ENCODE results near the gene CAMSAP3. TPM values are rescaled to one million over a fixed set of nuclear protein-coding genes. Genes with fewer than 3 reads are reported as not detected.

CAMSAP3 gene
- total RNA-seq, 1 experiment from 2014 or later: 28.4 TPM

GRCh38 chr19:7644550-7644877, 48.9 kb downstream of the CAMSAP3 start:
- Histone ChIP-seq H4K20me1 (ENCODE audit: control insufficient read depth, insufficient read depth, insufficient read length) (no peaks in the 10 kb centered on the region), H3K27ac (ENCODE audit: insufficient read length, low read depth, low read length) (no peak overlapping the region), H3K4me1 (ENCODE audit: insufficient read depth, low read length) (no peaks in the 10 kb centered on the region), H3T11ph (ENCODE audit: low read length) (no peak overlapping the region), H3K4me2 (ENCODE audit: insufficient read depth, insufficient read length, low read length) (no peak overlapping the region), H3K23ac (ENCODE audit: insufficient read length, low read depth, low read length) (no peak overlapping the region), H3K79me1 (ENCODE audit: insufficient read depth, low read depth, low read length, poor library complexity, severe bottlenecking) (no peaks in the 10 kb centered on the region), H3K4ac (ENCODE audit: low read depth, low read length) (no peak overlapping the region), H2BK20ac (ENCODE audit: low read depth, low read length, poor library complexity, severe bottlenecking) (no peak overlapping the region), H3K27me3 (ENCODE audit: insufficient read depth, low read length) (no peaks in the 10 kb centered on the region), H3K14ac (ENCODE audit: insufficient read depth, low read length) (no peak overlapping the region), H4K8ac (replicated peaks; ENCODE audit: insufficient read length, low read depth, low read length) (no peak overlapping the region), H3K79me2 (ENCODE audit: insufficient read depth, low read length) (no peaks in the 10 kb centered on the region), H2AK5ac (ENCODE audit: insufficient read length, low read length) (no peak overlapping the region), H3K9me3 (ENCODE audit: control insufficient read depth, low read depth, low read length) (no peaks in the 10 kb centered on the region), H3K9ac (ENCODE audit: extremely low read depth, insufficient read length, low read length) (no peak overlapping the region), H2BK120ac (ENCODE audit: low read depth, low read length, poor library complexity, severe bottlenecking) (no peak overlapping the region), H2BK12ac (ENCODE audit: insufficient read length, low read depth, low read length) (no peak overlapping the region), H2BK5ac (ENCODE audit: insufficient read length, low read length) (no peak overlapping the region), H4K91ac (ENCODE audit: insufficient read length, low read depth, low read length) (no peak overlapping the region), H3K23me2 (ENCODE audit: insufficient read length, low read depth, low read length, poor library complexity, severe bottlenecking) (no peaks in the 10 kb centered on the region), H4K5ac (ENCODE audit: insufficient read length, low read depth, low read length) (no peak overlapping the region), H2AFZ (ENCODE audit: low read length) (no peak overlapping the region), H2BK15ac (ENCODE audit: low read depth, low read length) (no peak overlapping the region), H3K18ac (ENCODE audit: insufficient read length, low read depth, low read length) (no peak overlapping the region), H3K56ac (ENCODE audit: insufficient read length, low read depth, low read length) (no peak overlapping the region)
- H3K9me3 Mint-ChIP-seq: no peaks in the 10 kb centered on the region; a peak in 1 of 5 replicates
- WGBS (ENCODE audit: extremely low coverage, insufficient read length, low lambda C conversion rate): no CpG with 5 or more reads among the region's 20 CpGs
- peaks cover 9 to 25% (median 17%) of the 10 kb centered on the region in 3 experiments for H3K36me3 Mint-ChIP-seq (ENCODE audit: insufficient read depth in 1 of 3, low read depth in 3 of 3)
- H3K27me3 Mint-ChIP-seq (ENCODE audit: low read depth): peaks cover 3% of the 10 kb centered on the region; the same call in 1 of the 2 replicates
- H3K4me1 Mint-ChIP-seq: peaks cover 0 to 8% of the 10 kb centered on the region in 2 experiments; a peak in 2 of 4 replicates
- H3K27ac Mint-ChIP-seq: no peak overlapping the region
- H3K4me3 Mint-ChIP-seq: no peak overlapping the region
- no peak for TF ChIP-seq CTCF (conservative IDR thresholded peaks at IDR 0.05)
- no peak for DNase-seq

Data from H9 (cell line).